Mesendoderm (in vitro differentiated cells): ENCODE data around the gene AFF3.
"Not testable (repeated sequence)": the region's sequence is repeated elsewhere in the genome, so short reads cannot be mapped to it uniquely, and the experiment has no call there.

ENCODE experiments used
- DNase-seq: peaks from one replicate; pipeline ENCODE4 v3.0.0; 2013
- H2AK5ac ChIP-seq: 2 replicates; pipeline ENCODE4 v1.6.1; 2013; ENCODE audit warnings: low read length, inconsistent platforms
- H2BK120ac ChIP-seq: 2 replicates; pipeline ENCODE4 v1.6.1; 2013; ENCODE audit warnings: low read depth, mild to moderate bottlenecking, low read length, moderate library complexity, mixed read lengths
- H2BK15ac ChIP-seq: replicated peaks from 2 replicates; pipeline ENCODE4 v1.6.1; 2013; ENCODE audit warnings: low read depth, mild to moderate bottlenecking, moderate library complexity
- H2BK5ac ChIP-seq: 2 replicates; pipeline ENCODE4 v1.6.1; 2013; ENCODE audit warnings: low read length, inconsistent platforms
- H3K18ac ChIP-seq: 2 replicates; pipeline ENCODE4 v1.6.1; 2013; ENCODE audit warnings: mild to moderate bottlenecking, low read length, mixed read lengths
- H3K23ac ChIP-seq: one replicate; pipeline ENCODE4 v1.6.1; 2013; ENCODE audit warnings: low read length
- H3K27ac ChIP-seq: 2 replicates; pipeline ENCODE4 v1.5.1; 2013; ENCODE audit warnings: low read depth, mild to moderate bottlenecking, inconsistent platforms, low read length, moderate library complexity
- H3K27me3 ChIP-seq: 2 replicates; pipeline ENCODE4 v1.6.1; 2013; ENCODE audit warnings: low read length, control low read depth, mild to moderate bottlenecking, inconsistent platforms; ENCODE audit not compliant: insufficient read depth, poor library complexity
- H3K36me3 ChIP-seq: 2 replicates; pipeline ENCODE4 v1.6.1; 2013; ENCODE audit warnings: low read length, inconsistent platforms; ENCODE audit not compliant: control insufficient read depth, insufficient read depth
- H3K4ac ChIP-seq: one replicate; pipeline ENCODE4 v1.6.1; 2013; ENCODE audit warnings: low read depth, mild to moderate bottlenecking, low read length, moderate library complexity
- H3K4me1 ChIP-seq: 2 replicates; pipeline ENCODE4 v1.6.1; 2013; ENCODE audit warnings: low read depth, low read length, inconsistent platforms; ENCODE audit not compliant: control insufficient read depth
- H3K4me2 ChIP-seq: 2 replicates; pipeline ENCODE4 v1.6.1; 2013; ENCODE audit warnings: low read length
- H3K4me3 ChIP-seq: 2 replicates; pipeline ENCODE4 v1.5.1; 2013; ENCODE audit warnings: mild to moderate bottlenecking, low read length
- H3K56ac ChIP-seq: one replicate; pipeline ENCODE4 v1.6.1; 2013; ENCODE audit warnings: low read length
- H3K79me1 ChIP-seq: 2 replicates; pipeline ENCODE4 v1.6.1; 2013; ENCODE audit warnings: low read length, inconsistent platforms
- H3K79me2 ChIP-seq: 2 replicates; pipeline ENCODE4 v1.6.1; 2013; ENCODE audit warnings: mild to moderate bottlenecking, low read length; ENCODE audit not compliant: control insufficient read depth, insufficient read depth
- H3K9ac ChIP-seq: 2 replicates; pipeline ENCODE4 v1.6.1; 2013; ENCODE audit warnings: low read length, inconsistent platforms
- H4K5ac ChIP-seq: one replicate; pipeline ENCODE4 v1.6.1; 2013; ENCODE audit warnings: low read length
- H4K8ac ChIP-seq: one replicate; pipeline ENCODE4 v1.6.1; 2013; ENCODE audit warnings: low read depth, mild to moderate bottlenecking, control low read depth, low read length, moderate library complexity
- WGBS: extraction: QIAGEN DNeasy Blood & Tissue Kit; methylation state at CpG from one replicate; pipeline ENCODE4 v1.1.7; 2013; ENCODE audit warnings: low lambda C conversion rate, missing lambda C conversion rate; ENCODE audit not compliant: insufficient coverage; ENCODE audit errors: extremely low coverage; 5-methylcytosine and 5-hydroxymethylcytosine counted together

AFF3 gene

GRCh38 chr2:100104718-100105677 lies 37.4 kb downstream of the AFF3 start:
- DNase-seq, result peak; percentile 39
- no CpG with 5 or more reads among the region's 119 CpGs for WGBS
- no peaks in the 10 kb centered on the region for H3K27me3 ChIP-seq

GRCh38 chr2:100104265-100104664 lies 38.1 kb downstream of the AFF3 start:
- H2AK5ac ChIP-seq, H3K9ac ChIP-seq, H3K27ac ChIP-seq, H3K36me3 ChIP-seq, H3K4ac ChIP-seq, H3K23ac ChIP-seq, H3K18ac ChIP-seq, H3K79me2 ChIP-seq, H3K4me2 ChIP-seq, H4K8ac ChIP-seq, H3K4me3 ChIP-seq, H2BK5ac ChIP-seq, H3K27me3 ChIP-seq, H3K79me1 ChIP-seq, H3K56ac ChIP-seq, H4K5ac ChIP-seq, H2BK120ac ChIP-seq, H3K4me1 ChIP-seq, H2BK15ac ChIP-seq: not testable (repeated sequence)
- WGBS, result no CpG with 5 or more reads among the region's 60 CpGs
- DNase-seq, result peak; percentile 19

More at GRCh38 chr2:100104718-100105677, 37.4 kb downstream of the AFF3 start:
- Histone ChIP-seq H3K79me2 (no peaks in the 10 kb centered on the region), H3K27ac (no peak overlapping the region), H4K8ac (no peak overlapping the region), H3K23ac (no peak overlapping the region), H3K79me1 (no peaks in the 10 kb centered on the region), H3K4ac (no peak overlapping the region), H3K4me2 (peak overlapping the region; percentile 53), H2BK15ac (peak overlapping the region; percentile 23), H2BK120ac (no peak overlapping the region), H3K18ac (peak overlapping the region; percentile 88), H2AK5ac (no peak overlapping the region), H3K9ac (peak overlapping the region; percentile 40), H3K4me3 (peak overlapping the region; percentile 15), H4K5ac (no peak overlapping the region), H3K4me1 (no peaks in the 10 kb centered on the region), H3K36me3 (no peaks in the 10 kb centered on the region), H3K56ac (peak overlapping the region; percentile 60), H2BK5ac (no peak overlapping the region)

GRCh38 chr2:100103527-100104252 lies 38.7 kb downstream of the AFF3 start:
- no CpG with 5 or more reads among the region's 39 CpGs for WGBS
- H2AK5ac ChIP-seq, result not testable (repeated sequence)

GRCh38 chr2:100102466-100103180 lies 39.8 kb downstream of the AFF3 start:
- DNase-seq, H3K18ac ChIP-seq, H2BK120ac ChIP-seq, H3K36me3 ChIP-seq, H3K27me3 ChIP-seq, H3K79me1 ChIP-seq, H3K9ac ChIP-seq, H3K4me3 ChIP-seq, H3K23ac ChIP-seq, H4K8ac ChIP-seq, H3K4ac ChIP-seq, H2AK5ac ChIP-seq, H2BK5ac ChIP-seq, H3K79me2 ChIP-seq, H3K56ac ChIP-seq, H2BK15ac ChIP-seq, H4K5ac ChIP-seq, H3K4me2 ChIP-seq, H3K4me1 ChIP-seq, H3K27ac ChIP-seq: not testable (repeated sequence)
- no CpG with 5 or more reads among the region's 8 CpGs for WGBS

More at GRCh38 chr2:100103527-100104252, 38.7 kb downstream of the AFF3 start:
- not testable (repeated sequence) for H3K27me3 ChIP-seq, H3K56ac ChIP-seq, H3K79me2 ChIP-seq, H4K8ac ChIP-seq, H3K4ac ChIP-seq, H3K4me3 ChIP-seq, H3K36me3 ChIP-seq, H3K23ac ChIP-seq, H3K79me1 ChIP-seq, H3K4me2 ChIP-seq, H3K9ac ChIP-seq, H4K5ac ChIP-seq, H2BK5ac ChIP-seq, H2BK15ac ChIP-seq, DNase-seq, H3K4me1 ChIP-seq, H3K27ac ChIP-seq, H2BK120ac ChIP-seq, H3K18ac ChIP-seq

- not testable (repeated sequence) for H3K4ac ChIP-seq, H3K18ac ChIP-seq
These were observed 43.5 kb downstream of the AFF3 start for GRCh38 chr2:100098855-100099254.

More at GRCh38 chr2:100098855-100099254, 43.5 kb downstream of the AFF3 start:
- not testable (repeated sequence) for H3K4me2 ChIP-seq, H3K4me3 ChIP-seq, H3K27me3 ChIP-seq, H2BK5ac ChIP-seq, H2AK5ac ChIP-seq, H3K56ac ChIP-seq, H2BK15ac ChIP-seq, DNase-seq, H2BK120ac ChIP-seq, H3K23ac ChIP-seq, H3K9ac ChIP-seq, H3K36me3 ChIP-seq, H4K8ac ChIP-seq, H3K79me1 ChIP-seq, H3K79me2 ChIP-seq, H3K27ac ChIP-seq, H3K4me1 ChIP-seq, H4K5ac ChIP-seq
- WGBS, result no CpG with 5 or more reads among the region's 8 CpGs
